GM19035 (cell line): ENCODE data around the gene ELOVL3.
A peak's percentile ranks its signal among the peaks of the same experiment; 100 is the strongest.

ENCODE experiments used
- ATAC-seq: cut with Tn5 transposase; IDR thresholded peaks from one replicate; pipeline ENCODE4 v1.9.1; 2021; ENCODE audit not compliant: unreplicated experiment

ELOVL3 gene

DNA sequence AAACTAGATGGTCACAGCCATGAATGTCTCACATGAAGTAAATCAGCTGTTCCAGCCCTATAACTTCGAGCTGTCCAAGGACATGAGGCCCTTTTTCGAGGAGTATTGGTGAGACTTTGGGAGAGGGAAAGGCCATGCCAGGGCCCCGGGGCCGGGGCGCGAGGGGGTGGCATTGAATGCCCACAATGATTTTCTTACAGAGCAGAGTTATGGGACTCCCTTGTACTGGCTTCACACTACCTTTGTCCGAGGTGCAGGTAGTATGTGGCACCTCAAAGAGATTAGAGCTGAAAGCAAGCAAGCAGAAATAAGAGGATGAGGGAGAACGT, 407 bp downstream of the ELOVL3 start:
- ATAC-seq = no peak

- ATAC-seq = no peak
Observed at GRCh38 chr10:102227050-102227449, 951 bp downstream of the ELOVL3 start.

- no peak for ATAC-seq
Observed at GRCh38 chr10:102229810-102230263, 3.7 kb downstream of the ELOVL3 start.

- no peak for ATAC-seq
Observed at GRCh38 chr10:102230264-102230860, 4.3 kb downstream of the ELOVL3 start.

DNA sequence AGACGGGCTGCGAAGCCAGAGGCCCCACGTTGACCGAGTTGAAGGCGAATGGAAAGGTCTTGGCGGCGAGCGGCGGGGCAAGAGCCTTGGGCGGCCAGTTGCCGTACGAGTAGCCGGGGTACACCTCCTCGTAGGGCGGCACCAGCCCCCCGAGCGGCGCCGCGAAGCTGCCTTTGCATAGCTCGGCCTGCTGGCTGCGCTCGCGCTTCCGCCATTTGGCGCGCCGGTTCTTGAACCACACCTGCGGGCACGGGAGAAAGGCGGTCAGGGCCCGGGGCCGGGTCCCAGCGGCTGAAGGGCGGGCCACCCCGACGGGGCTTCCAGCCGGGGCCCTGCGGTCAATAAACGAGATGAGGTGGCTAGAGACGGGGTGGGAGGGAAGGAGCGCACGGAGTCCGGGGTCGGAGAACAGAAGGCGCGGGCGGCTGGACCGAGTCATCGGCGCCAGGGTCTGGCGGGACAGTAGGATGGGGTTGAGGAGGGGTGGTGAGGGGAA, 4.8 kb downstream of the ELOVL3 start:
- no peak for ATAC-seq

- ATAC-seq = no peak
Observed at GRCh38 chr10:102231357-102232318, 5.5 kb downstream of the ELOVL3 start.

GRCh38 chr10:102233997-102234396, 7.9 kb downstream of the ELOVL3 start:
- no peak for ATAC-seq

DNA sequence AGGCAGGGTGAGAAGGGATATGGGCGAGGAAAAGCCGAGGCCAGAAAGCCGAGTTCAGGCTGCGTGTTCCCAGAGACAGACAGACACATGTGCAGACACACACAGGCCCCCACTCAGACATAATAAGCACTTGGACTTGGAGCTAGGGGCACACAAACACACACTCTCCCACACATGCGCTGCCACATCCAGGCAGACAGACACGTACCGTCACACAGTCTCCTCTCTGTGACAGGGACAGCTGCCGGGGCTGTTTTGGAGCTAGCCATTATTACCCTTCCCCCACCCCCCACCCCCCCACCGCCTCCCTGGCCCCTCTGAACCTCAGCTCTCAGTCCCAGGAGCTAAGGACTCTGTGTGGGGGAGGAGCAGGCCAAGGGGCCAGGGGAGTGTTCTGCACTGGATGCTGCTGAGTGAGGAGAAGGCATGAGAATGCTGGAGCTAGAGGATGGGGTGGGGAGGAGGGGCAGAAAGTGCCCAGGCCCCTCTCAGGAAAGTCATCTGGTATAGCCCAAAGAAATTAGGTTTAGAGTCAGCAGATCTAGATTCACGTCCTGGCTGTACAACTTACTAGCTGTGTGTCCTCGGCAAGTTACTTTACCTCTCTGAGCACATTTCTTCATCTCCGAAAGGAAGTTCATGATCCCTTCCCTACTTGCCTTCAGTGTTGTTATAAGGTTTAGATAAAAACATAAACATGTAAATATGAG, 8.9 kb downstream of the ELOVL3 start:
- ATAC-seq = no peak

GRCh38 chr10:102235598-102235920, 9.5 kb downstream of the ELOVL3 start:
- ATAC-seq = no peak

DNA sequence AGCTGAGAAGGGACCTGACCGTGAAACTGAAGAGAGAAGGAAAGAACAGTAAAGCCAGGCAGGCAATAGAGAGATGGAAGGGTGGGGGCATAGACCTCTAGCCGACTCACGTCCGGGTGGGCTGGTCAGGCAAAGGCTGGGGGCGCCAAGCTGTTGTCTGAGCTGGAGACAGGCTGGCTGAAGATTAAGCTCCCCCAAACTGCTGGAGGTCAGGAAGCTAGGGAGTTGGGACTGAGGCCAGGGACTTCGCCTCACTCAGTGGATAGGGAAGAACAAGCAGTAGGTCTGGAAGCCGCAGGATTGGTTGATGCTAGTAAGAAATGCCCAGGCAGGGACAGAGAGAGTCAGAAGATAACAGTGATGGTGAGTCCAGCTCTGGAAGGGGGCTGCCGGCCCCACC, 9.9 kb downstream of the ELOVL3 start:
- no peak for ATAC-seq

- ATAC-seq = no peak
Observed at GRCh38 chr10:102237711-102238252, 11.7 kb downstream of the ELOVL3 start.

GRCh38 chr10:102240467-102241031, 14.4 kb downstream of the ELOVL3 start:
- ATAC-seq = no peak

- ATAC-seq = no peak
Observed at GRCh38 chr10:102241032-102241443, 14.9 kb downstream of the ELOVL3 start.

DNA sequence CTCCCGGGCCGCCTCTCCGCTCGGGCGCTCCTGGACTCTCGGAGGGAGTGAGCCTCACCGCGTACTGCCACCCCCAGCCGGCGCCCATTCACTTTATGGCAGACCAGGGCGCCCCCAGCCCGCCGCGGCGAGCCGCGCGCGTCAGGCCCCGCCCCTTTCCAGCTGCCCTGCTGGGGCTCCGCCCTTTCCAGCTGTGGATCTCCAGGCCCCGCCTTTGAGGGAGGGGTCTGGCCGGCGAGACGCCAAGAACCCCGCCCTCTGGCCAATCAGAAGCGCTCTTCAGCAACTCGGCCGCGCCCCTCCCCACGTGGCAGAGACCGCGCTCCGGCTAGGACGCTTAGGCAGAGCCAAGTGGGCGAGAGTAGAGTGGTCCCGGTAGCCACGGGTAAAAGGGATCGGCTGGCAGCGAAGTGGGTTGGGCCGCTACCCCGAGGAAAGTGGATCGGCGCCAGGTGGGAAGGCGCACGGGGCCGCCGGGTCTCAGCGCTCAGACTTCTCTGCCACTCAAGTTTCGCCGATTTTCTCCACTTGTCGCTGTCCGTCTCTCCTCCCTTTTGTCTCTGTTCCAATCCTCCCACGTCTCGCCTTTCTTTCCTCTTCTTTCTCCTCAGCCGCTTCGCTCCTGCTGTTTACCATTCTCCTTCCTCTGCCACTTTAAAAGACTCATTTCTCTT, 15.5 kb downstream of the ELOVL3 start, which contains the start of gene PITX3:
Gene PITX3, minus strand, starts transcription at position 69 of the 674 bp plus-strand sequence. CDS start 9,432 bp downstream, outside the sequence.
- ATAC-seq = peak; percentile 48

GRCh38 chr10:102242118-102242485, 16.0 kb downstream of the ELOVL3 start:
- ATAC-seq = no peak

GRCh38 chr10:102243309-102243708, 17.2 kb downstream of the ELOVL3 start:
- ATAC-seq = no peak

GRCh38 chr10:102245082-102245931, 19.2 kb downstream of the ELOVL3 start, which contains the start of gene GBF1:
Gene GBF1 (plus strand): TSS chr10:102245532. CDS start chr10:102258939, 13,407 bp downstream.
- ATAC-seq = peak; percentile 88

GRCh38 chr10:102245932-102246251, 19.8 kb downstream of the ELOVL3 start:
- no peak for ATAC-seq

DNA sequence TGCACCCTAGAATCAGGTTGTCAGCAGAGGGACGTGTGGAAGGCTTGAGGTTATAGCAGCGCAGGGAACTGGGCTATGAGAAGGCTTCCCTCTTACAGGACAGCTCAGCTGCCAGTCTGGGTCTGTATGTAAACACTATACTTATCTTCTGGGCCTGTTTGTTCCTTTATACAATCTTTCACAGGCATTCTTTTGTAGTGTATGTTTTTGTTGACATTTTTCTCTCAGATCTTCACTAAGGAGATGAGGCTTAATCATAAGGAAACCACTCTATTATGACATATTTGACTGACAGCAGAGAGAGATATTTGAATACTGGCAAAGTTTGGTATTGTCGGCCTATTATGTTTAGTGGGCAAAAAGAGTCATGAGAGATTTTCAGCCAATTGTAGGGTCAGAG, 20.2 kb downstream of the ELOVL3 start:
- no peak for ATAC-seq

- ATAC-seq = no peak
Observed at GRCh38 chr10:102247734-102248133, 21.6 kb downstream of the ELOVL3 start.
